HepG2 (cell line): ENCODE measurements around the gene GPN2. TPM values are rescaled to one million over a fixed set of nuclear protein-coding genes. Genes with fewer than 3 reads are reported as not detected.

Source experiments
- DNMT3B ChIP-seq: conservative IDR thresholded peaks from 2 replicates; pipeline ENCODE4 v1.6.1; 2016; ENCODE audit warnings: missing biosample characterization, control low read depth
- DPF2 ChIP-seq: sonication (generic); formaldehyde crosslinking; IDR thresholded peaks from 2 replicates; pipeline ENCODE4 v1.4.0; 2020; ENCODE audit warnings: mild to moderate bottlenecking, low read depth, missing genetic modification reagents, borderline replicate concordance
- HCFC1 ChIP-seq: fragments of 150-350 bp; IDR thresholded peaks from 2 replicates; pipeline ENCODE4 v1.6.1; 2014; ENCODE audit warnings: low read depth, low read length
- HDAC6 ChIP-seq: fragments of 200-600 bp; sonication (generic); IDR thresholded peaks from 2 replicates; pipeline ENCODE4 v1.7.0; 2017; ENCODE audit warnings: mild to moderate bottlenecking, antibody characterized with exemption, low read length, low read depth
- JUND ChIP-seq: sonication (generic); formaldehyde crosslinking; IDR thresholded peaks from 2 replicates; pipeline ENCODE4 v1.8.0; 2022; ENCODE audit warnings: mild to moderate bottlenecking, missing genetic modification reagents
- SCMH1 ChIP-seq: sonication (generic); formaldehyde crosslinking; IDR thresholded peaks from 2 replicates; pipeline ENCODE4 v1.9.0; 2021; ENCODE audit warnings: missing genetic modification reagents, mild to moderate bottlenecking, borderline replicate concordance
- TOPORS ChIP-seq: sonication (generic); formaldehyde crosslinking; IDR thresholded peaks from 2 replicates; pipeline ENCODE4 v1.8.0; 2023; ENCODE audit warnings: mild to moderate bottlenecking, missing genetic modification reagents
- ZBTB34 ChIP-seq: sonication (generic); formaldehyde crosslinking; IDR thresholded peaks from 2 replicates; pipeline ENCODE4 v1.8.0; 2022; ENCODE audit warnings: mild to moderate bottlenecking, missing genetic modification reagents
- ZIK1 ChIP-seq: sonication (generic); formaldehyde crosslinking; IDR thresholded peaks from 2 replicates; pipeline ENCODE4 v1.5.0; 2020; ENCODE audit warnings: mild to moderate bottlenecking, low read depth, missing genetic modification reagents, borderline replicate concordance
- ZNF577 ChIP-seq: sonication (generic); formaldehyde crosslinking; IDR thresholded peaks from 2 replicates; pipeline ENCODE4 v1.4.0; 2020; ENCODE audit warnings: mild to moderate bottlenecking, low read depth, missing genetic modification reagents, borderline replicate concordance
- ZNF746 ChIP-seq: sonication (generic); formaldehyde crosslinking; IDR thresholded peaks from 2 replicates; pipeline ENCODE4 v1.8.0; 2022; ENCODE audit warnings: mild to moderate bottlenecking, missing genetic modification reagents
- ZNF788 ChIP-seq: sonication (generic); formaldehyde crosslinking; IDR thresholded peaks from 2 replicates; pipeline ENCODE4 v1.5.0; 2020; ENCODE audit warnings: mild to moderate bottlenecking, missing genetic modification reagents, borderline replicate concordance
- ZNF883 ChIP-seq: sonication (generic); formaldehyde crosslinking; IDR thresholded peaks from 2 replicates; pipeline ENCODE4 v1.5.1; 2020; ENCODE audit warnings: mild to moderate bottlenecking, missing genetic modification reagents; ENCODE audit errors: not compliant biosample characterization
- polyA plus RNA-seq, 8 experiments: library from polyadenylated mRNA; depleted of rRNA in 3 of 8; stranded (reverse) in 7 of 8; unstranded in 1 of 8; fragments of >200 nt; fragmentation: Illumina TruSeq in 4 of 8; extraction: Trizol in 4 of 8; gene quantifications; 2 replicates each; pipeline versions ENCODE4 v1.2.1 to v1.2.3, GENCODE V29; 2011 to 2016; ENCODE audit warnings: low read depth in 4 of 8, missing spikeins in 1 of 8, mixed read lengths in 1 of 8; ENCODE audit not compliant: insufficient read depth in 1 of 8
- total RNA-seq, 5 experiments: library from RNA; depleted of rRNA; stranded (reverse); fragments of >200 nt; fragmentation: Illumina TruSeq; extraction: Trizol; gene quantifications; 2 replicates each; pipeline ENCODE4 v1.2.3, GENCODE V29; 2016; ENCODE audit warnings: low read depth in 1 of 5
- TF ChIP-seq, protein P1 (sequence below): sonication (generic); formaldehyde crosslinking; IDR thresholded peaks from 2 replicates; pipeline ENCODE4 v1.4.0; 2020; ENCODE audit warnings: mild to moderate bottlenecking, missing genetic modification reagents
- TF ChIP-seq, protein P2 (sequence below): IDR thresholded peaks from 2 replicates; pipeline ENCODE4 v1.6.1; 2012; ENCODE audit warnings: low read depth, low read length, improper control_type of control experiment
- TF ChIP-seq, protein P3 (sequence below): sonication (generic); formaldehyde crosslinking; IDR thresholded peaks from 2 replicates; pipeline ENCODE4 v1.8.1; 2023; ENCODE audit warnings: missing genetic modification reagents, inconsistent platforms, borderline replicate concordance

The GPN2 gene
- total and polyA plus RNA-seq, 2 of the 13 experiments (the other 11 are each of a cell fraction or from before 2014, with no cell fraction given) = 19.3 to 38.9 TPM

DNA sequence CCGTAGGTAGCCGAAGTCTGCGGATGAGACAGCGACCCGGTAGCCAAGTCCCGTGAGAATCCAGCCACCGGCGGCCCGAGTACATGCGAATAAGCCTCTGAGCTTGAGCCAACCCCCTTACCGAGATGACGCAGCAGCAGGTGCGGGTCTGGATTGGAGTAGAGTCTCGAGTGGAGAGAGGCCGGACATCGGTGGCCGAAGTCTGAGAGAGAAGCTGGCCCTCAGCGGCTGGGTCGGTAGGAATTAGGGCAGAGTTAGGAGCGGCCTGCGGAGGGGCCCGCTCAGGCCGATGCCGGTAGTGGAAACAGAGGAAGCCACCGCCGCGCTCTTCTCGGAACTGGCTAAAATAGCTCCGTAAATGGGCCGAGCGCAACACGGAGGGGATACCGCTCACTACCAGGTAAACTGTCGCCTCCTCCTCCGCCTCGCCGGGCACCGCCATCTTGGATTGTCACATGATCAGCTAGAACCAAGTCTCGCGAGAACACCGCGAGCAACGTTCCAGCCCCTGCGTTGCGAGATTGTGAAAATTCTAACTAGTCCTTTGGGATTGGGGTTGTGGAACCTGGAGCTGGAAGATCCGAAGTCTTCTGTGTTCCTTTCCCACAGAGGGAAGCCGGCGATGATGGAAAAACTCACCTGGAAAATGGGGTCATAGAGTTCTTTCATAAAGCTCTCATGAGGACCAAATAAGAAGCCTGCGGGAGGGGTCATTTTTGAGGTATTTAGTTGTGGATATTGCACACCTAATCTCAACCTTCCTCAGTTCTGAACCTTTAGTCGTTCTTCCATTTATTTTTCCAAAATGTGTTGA lies 10.1 kb upstream of the GPN2 start, which contains the start of gene GPATCH3 (continued):
- TF ChIP-seq, protein P1, sequence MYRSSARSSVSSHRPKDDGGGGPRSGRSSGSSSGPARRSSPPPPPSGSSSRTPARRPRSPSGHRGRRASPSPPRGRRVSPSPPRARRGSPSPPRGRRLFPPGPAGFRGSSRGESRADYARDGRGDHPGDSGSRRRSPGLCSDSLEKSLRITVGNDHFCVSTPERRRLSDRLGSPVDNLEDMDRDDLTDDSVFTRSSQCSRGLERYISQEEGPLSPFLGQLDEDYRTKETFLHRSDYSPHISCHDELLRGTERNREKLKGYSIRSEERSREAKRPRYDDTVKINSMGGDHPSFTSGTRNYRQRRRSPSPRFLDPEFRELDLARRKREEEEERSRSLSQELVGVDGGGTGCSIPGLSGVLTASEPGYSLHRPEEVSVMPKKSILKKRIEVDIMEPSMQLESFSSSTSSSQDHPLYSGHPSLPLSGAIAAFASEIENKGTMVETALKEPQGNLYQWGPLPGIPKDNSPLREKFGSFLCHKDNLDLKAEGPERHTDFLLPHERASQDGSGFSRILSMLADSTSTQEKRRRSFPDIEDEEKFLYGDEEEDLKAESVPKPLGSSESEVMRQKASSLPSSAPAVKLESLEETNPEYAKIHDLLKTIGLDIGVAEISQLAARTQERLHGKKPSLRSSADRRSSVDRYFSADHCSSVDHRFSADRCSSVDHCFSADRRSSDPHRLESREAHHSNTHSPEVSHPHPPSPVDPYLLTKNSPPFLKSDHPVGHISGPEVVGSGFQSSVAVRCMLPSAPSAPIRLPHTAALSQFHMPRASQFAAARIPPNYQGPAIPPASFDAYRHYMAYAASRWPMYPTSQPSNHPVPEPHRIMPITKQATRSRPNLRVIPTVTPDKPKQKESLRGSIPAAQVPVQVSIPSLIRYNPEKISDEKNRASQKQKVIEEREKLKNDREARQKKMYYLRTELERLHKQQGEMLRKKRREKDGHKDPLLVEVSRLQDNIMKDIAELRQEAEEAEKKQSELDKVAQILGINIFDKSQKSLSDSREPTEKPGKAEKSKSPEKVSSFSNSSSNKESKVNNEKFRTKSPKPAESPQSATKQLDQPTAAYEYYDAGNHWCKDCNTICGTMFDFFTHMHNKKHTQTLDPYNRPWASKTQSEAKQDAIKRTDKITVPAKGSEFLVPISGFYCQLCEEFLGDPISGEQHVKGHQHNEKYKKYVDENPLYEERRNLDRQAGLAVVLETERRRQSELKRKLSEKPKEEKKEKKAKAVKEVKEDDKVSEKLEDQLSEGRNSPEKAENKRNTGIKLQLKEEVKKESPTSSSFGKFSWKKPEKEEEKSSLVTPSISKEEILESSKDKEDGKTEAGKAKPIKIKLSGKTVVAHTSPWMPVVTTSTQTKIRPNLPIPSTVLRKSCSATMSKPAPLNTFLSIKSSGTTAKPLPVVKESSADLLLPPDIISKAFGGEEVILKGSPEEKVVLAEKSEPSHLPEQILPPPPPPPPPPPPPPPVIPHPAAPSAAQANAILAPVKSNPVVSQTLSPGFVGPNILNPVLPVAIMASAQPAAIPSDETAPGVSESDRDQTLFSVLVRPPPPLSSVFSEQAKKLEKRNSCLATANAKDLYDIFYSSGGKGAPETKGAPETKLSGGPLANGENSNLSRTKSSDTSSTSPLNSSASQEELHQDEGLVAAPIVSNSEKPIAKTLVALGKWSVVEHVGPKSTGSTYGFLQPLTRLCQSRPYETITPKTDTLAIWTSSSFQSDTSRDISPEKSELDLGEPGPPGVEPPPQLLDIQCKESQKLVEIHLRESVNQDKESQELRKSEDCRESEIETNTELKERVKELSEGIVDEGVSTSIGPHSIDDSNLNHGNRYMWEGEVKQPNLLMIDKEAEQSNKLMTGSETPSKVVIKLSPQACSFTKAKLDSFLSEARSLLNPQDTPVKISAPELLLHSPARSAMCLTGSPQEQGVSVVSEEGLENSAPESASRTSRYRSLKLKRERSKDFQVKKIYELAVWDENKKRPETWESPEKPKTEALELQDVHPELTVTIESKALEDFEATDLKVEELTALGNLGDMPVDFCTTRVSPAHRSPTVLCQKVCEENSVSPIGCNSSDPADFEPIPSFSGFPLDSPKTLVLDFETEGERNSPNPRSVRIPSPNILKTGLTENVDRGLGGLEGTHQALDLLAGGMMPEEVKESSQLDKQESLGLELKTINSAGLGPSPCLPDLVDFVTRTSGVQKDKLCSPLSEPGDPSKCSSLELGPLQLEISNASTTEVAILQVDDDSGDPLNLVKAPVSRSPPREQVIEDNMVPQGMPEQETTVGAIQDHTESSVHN = peak; percentile 73; the same call in 1 of the 2 replicates
- TF ChIP-seq SCMH1 (CRISPR knock-in tag) = no peak
- TF ChIP-seq JUND (CRISPR knock-in tag) = no peak
- TF ChIP-seq ZNF883 = peak; percentile 48
- TF ChIP-seq HDAC6 = no peak
- TF ChIP-seq HCFC1 = peak; percentile 65
- no peak for TF ChIP-seq ZNF746
- TF ChIP-seq ZNF577 (CRISPR knock-in tag) = no peak
- TF ChIP-seq, protein P2, sequence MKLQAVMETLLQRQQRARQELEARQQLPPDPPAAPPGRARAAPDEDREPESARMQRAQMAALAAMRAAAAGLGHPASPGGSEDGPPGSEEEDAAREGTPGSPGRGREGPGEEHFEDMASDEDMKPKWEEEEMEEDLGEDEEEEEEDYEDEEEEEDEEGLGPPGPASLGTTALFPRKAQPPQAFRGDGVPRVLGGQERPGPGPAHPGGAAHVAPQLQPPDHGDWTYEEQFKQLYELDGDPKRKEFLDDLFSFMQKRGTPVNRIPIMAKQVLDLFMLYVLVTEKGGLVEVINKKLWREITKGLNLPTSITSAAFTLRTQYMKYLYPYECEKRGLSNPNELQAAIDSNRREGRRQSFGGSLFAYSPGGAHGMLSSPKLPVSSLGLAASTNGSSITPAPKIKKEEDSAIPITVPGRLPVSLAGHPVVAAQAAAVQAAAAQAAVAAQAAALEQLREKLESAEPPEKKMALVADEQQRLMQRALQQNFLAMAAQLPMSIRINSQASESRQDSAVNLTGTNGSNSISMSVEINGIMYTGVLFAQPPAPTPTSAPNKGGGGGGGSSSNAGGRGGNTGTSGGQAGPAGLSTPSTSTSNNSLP = no peak
- TF ChIP-seq ZNF788 (CRISPR knock-in tag) = peak; percentile 94
- 0 out of 2 replicates have a peak, but pooled peaks have one; percentile 59 for TF ChIP-seq DNMT3B (CRISPR knock-in tag)
- TF ChIP-seq TOPORS = peak; percentile 92
- TF ChIP-seq ZBTB34 (CRISPR knock-in tag) = 0 out of 2 replicates have a peak, but pooled peaks have one; percentile 24
- no peak for TF ChIP-seq ZIK1
- TF ChIP-seq, protein P3, sequence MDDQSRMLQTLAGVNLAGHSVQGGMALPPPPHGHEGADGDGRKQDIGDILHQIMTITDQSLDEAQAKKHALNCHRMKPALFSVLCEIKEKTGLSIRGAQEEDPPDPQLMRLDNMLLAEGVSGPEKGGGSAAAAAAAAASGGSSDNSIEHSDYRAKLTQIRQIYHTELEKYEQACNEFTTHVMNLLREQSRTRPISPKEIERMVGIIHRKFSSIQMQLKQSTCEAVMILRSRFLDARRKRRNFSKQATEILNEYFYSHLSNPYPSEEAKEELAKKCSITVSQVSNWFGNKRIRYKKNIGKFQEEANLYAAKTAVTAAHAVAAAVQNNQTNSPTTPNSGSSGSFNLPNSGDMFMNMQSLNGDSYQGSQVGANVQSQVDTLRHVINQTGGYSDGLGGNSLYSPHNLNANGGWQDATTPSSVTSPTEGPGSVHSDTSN = no peak
- TF ChIP-seq DPF2 (CRISPR knock-in tag) = no peak
